ENCODE measurements around the gene NFATC4. TPM values are rescaled to one million over a fixed set of nuclear protein-coding genes. Genes with fewer than 3 reads are reported as not detected.

The NFATC4 gene
- total and polyA plus RNA-seq, 2 experiments from 2014 or later = 20.9 to 26.6 TPM

- Mint-ChIP-seq H3K27ac (no peak overlapping the region), H3K27me3 (ENCODE audit: insufficient read depth, low read depth, poor library complexity) (peaks cover 10% of the 10 kb centered on the region), H3K4me3 (no peak overlapping the region), H3K36me3 (ENCODE audit: low read depth) (no peaks in the 10 kb centered on the region; the same call in 2 of the 3 replicates), H3K4me1 (peaks cover 26% of the 10 kb centered on the region), H3K9me3 (no peaks in the 10 kb centered on the region)
- H3K79me2 ChIP-seq (replicated peaks; ENCODE audit: insufficient read depth) = no peaks in the 10 kb centered on the region
- no peaks in the 10 kb centered on the region for H4K20me1 ChIP-seq (replicated peaks; ENCODE audit: insufficient read depth)
- H3K4me1 ChIP-seq (ENCODE audit: insufficient read depth) = peaks cover 16% of the 10 kb centered on the region
- H3F3A ChIP-seq (replicated peaks; ENCODE audit: low read depth) = 0 out of 2 replicates have a peak, but pooled peaks cover under 1% of the 10 kb centered on the region
- H2AFZ ChIP-seq = no peak overlapping the region
- TF ChIP-seq REST (IDR thresholded peaks at IDR 0.05; ENCODE audit: unreplicated experiment) = no peak
- TF ChIP-seq ZNF114 (CRISPR knock-in tag; IDR thresholded peaks at IDR 0.05) = no peak
- TF ChIP-seq CREB1 (CRISPR knock-in tag; IDR thresholded peaks at IDR 0.05; ENCODE audit: low read depth) = no peak
- no peak overlapping the region for H3K4me2 ChIP-seq
- no peak overlapping the region for H3K27ac ChIP-seq (ENCODE audit: low read depth)
- H3K27me3 ChIP-seq (ENCODE audit: insufficient read depth) = no peaks in the 10 kb centered on the region
- H3K4me3 ChIP-seq = no peak overlapping the region
- no peaks in the 10 kb centered on the region for H3K9me2 ChIP-seq (ENCODE audit: insufficient read depth)
- no peak for DNase-seq (ENCODE audit: low spot score)
- H3K36me3 ChIP-seq (ENCODE audit: insufficient read depth) = no peaks in the 10 kb centered on the region
- ATAC-seq = no peak
Measured at GRCh38 chr14:24382064-24382371, 14.0 kb downstream of the NFATC4 start.

GRCh38 chr14:24384169-24384568 lies 16.2 kb downstream of the NFATC4 start:
- Histone ChIP-seq H3K27ac (ENCODE audit: low read depth) (no peak overlapping the region), H3F3A (replicated peaks; ENCODE audit: low read depth) (no peaks in the 10 kb centered on the region), H2AFZ (no peak overlapping the region), H3K4me1 (ENCODE audit: insufficient read depth) (peaks cover 16% of the 10 kb centered on the region), H3K4me2 (no peak overlapping the region), H3K36me3 (ENCODE audit: insufficient read depth) (no peaks in the 10 kb centered on the region), H3K79me2 (replicated peaks; ENCODE audit: insufficient read depth) (no peaks in the 10 kb centered on the region), H3K27me3 (ENCODE audit: insufficient read depth) (no peaks in the 10 kb centered on the region), H4K20me1 (replicated peaks; ENCODE audit: insufficient read depth) (no peaks in the 10 kb centered on the region), H3K9me2 (ENCODE audit: insufficient read depth) (no peaks in the 10 kb centered on the region), H3K4me3 (no peak overlapping the region)
- DNase-seq (ENCODE audit: low spot score) (no peak), ATAC-seq (no peak)
- Mint-ChIP-seq H3K4me3 (no peak overlapping the region), H3K9me3 (no peaks in the 10 kb centered on the region), H3K27me3 (ENCODE audit: insufficient read depth, low read depth, poor library complexity) (peaks cover 2% of the 10 kb centered on the region), H3K36me3 (ENCODE audit: low read depth) (no peaks in the 10 kb centered on the region; the same call in 2 of the 3 replicates), H3K27ac (no peak overlapping the region), H3K4me1 (peaks cover 18% of the 10 kb centered on the region)
- no peak for TF ChIP-seq NANOG (IDR thresholded peaks at IDR 0.05; ENCODE audit: borderline replicate concordance)
- no peak for TF ChIP-seq EZH2 (IDR thresholded peaks at IDR 0.05; ENCODE audit: low read depth, unreplicated experiment)
- TF ChIP-seq STAT1 (IDR thresholded peaks at IDR 0.05; ENCODE audit: unreplicated experiment) = no peak
- TF ChIP-seq ZNF114 (CRISPR knock-in tag; IDR thresholded peaks at IDR 0.05) = no peak
- no peak for TF ChIP-seq POLR2AphosphoS5 (IDR thresholded peaks at IDR 0.05; ENCODE audit: low read depth)
- TF ChIP-seq JUNB (IDR thresholded peaks at IDR 0.05; ENCODE audit: unreplicated experiment) = no peak
- no peak for TF ChIP-seq ETS1 (IDR thresholded peaks at IDR 0.05)
- no peak for TF ChIP-seq CREB1 (CRISPR knock-in tag; IDR thresholded peaks at IDR 0.05; ENCODE audit: low read depth)
- TF ChIP-seq ZNF462 (CRISPR knock-in tag; IDR thresholded peaks at IDR 0.05) = no peak
- TF ChIP-seq EZH2phosphoT487 (IDR thresholded peaks at IDR 0.05; ENCODE audit: unreplicated experiment) = no peak

Measured in GM23338 (cell line).